Calu3 (cell line): ENCODE results near the gene NOP56. TPM values are rescaled to one million over a fixed set of nuclear protein-coding genes. Genes with fewer than 3 reads are reported as not detected.
"Not testable (repeated sequence)": the region's sequence is repeated elsewhere in the genome, so short reads cannot be mapped to it uniquely, and the experiment has no call there.

Source experiments
- BruUV-seq: library from RNA; stranded (reverse); fragments of 400-500 nt; replicated peaks from 2 replicates; lab custom pipeline; 2021; lab: Mats Ljungman, UMichigan
- CTCF ChIA-PET: fragments of 300-600 bp; sonication (Branson Sonifier 250); formaldehyde crosslinking; loops from one replicate; lab custom pipeline; 2022; ENCODE audit warnings: antibody characterized with exemption; lab: Charles Lee
- DNase-seq: peaks from one replicate; pipeline ENCODE4 v3.0.0; 2022
- H3K27ac Mint-ChIP-seq: one replicate; pipeline ENCODE4 v1.8.0; 2022; ENCODE audit warnings: mixed read lengths; ENCODE audit not compliant: unreplicated experiment
- H3K27me3 Mint-ChIP-seq: one replicate; pipeline ENCODE4 v1.8.0; 2022; ENCODE audit warnings: mixed read lengths; ENCODE audit not compliant: unreplicated experiment
- H3K36me3 Mint-ChIP-seq: one replicate; pipeline ENCODE4 v1.8.0; 2022; ENCODE audit warnings: mild to moderate bottlenecking, moderate library complexity, mixed read lengths; ENCODE audit not compliant: insufficient read depth, unreplicated experiment
- H3K4me1 Mint-ChIP-seq: one replicate; pipeline ENCODE4 v1.8.0; 2022; ENCODE audit warnings: mild to moderate bottlenecking, low read depth, mixed read lengths; ENCODE audit not compliant: unreplicated experiment
- H3K4me3 Mint-ChIP-seq: one replicate; pipeline ENCODE4 v1.8.0; 2022; ENCODE audit warnings: mild to moderate bottlenecking, low read depth, moderate library complexity, mixed read lengths; ENCODE audit not compliant: unreplicated experiment
- H3K9me3 Mint-ChIP-seq: one replicate; pipeline ENCODE4 v1.8.0; 2022; ENCODE audit warnings: low read depth, mixed read lengths; ENCODE audit not compliant: unreplicated experiment
- CTCF ChIP-seq: fragments of 200-600 bp; IDR thresholded peaks from one replicate; pipeline ENCODE4 v1.8.0; 2022; ENCODE audit warnings: antibody characterized with exemption; ENCODE audit not compliant: unreplicated experiment
- intact Hi-C: fragments of 100-400 bp; cut with micrococcal nuclease; formaldehyde crosslinking; loops from one replicate; pipeline ENCODE4 v1.10.0; 2022; ENCODE audit not compliant: unreplicated experiment
- total RNA-seq: library from RNA; stranded (reverse); gene quantifications from 2 replicates; pipeline ENCODE4 v1.2.3, GENCODE V29; 2022

NOP56 gene
- total RNA-seq, 1 experiment from 2014 or later, result 303 TPM

GRCh38 chr20:2694008-2694471, 41.6 kb downstream of the NOP56 start:
- DNase-seq, result no peak
- Mint-ChIP-seq H3K27me3 (peaks cover 71% of the 10 kb centered on the region), H3K9me3 (no peaks in the 10 kb centered on the region), H3K36me3 (peaks cover 13% of the 10 kb centered on the region), H3K4me1 (peaks cover 12% of the 10 kb centered on the region), H3K27ac (no peak overlapping the region), H3K4me3 (no peak overlapping the region)
- TF ChIP-seq CTCF, result no peak
- CTCF ChIA-PET, result no interaction called here
- intact Hi-C loops, result no loop called here
- BruUV-seq, result no TSS peak

GRCh38 chr20:2694519-2694918, 42.1 kb downstream of the NOP56 start:
- Mint-ChIP-seq H3K27me3 (peaks cover 70% of the 10 kb centered on the region), H3K27ac (no peak overlapping the region), H3K9me3 (no peaks in the 10 kb centered on the region), H3K4me3 (no peak overlapping the region), H3K4me1 (peaks cover 12% of the 10 kb centered on the region), H3K36me3 (peaks cover 13% of the 10 kb centered on the region)
- CTCF ChIA-PET, result no interaction called here
- no peak for DNase-seq
- intact Hi-C loops, result no loop called here
- BruUV-seq, result no TSS peak
- no peak for TF ChIP-seq CTCF

- no TSS peak for BruUV-seq
- H3K27me3 Mint-ChIP-seq, result peaks cover 69% of the 10 kb centered on the region
- CTCF ChIA-PET, result no interaction called here
- intact Hi-C loops, result no loop called here
- no peaks in the 10 kb centered on the region for H3K9me3 Mint-ChIP-seq
- no peak for DNase-seq
- no peak overlapping the region for H3K4me3 Mint-ChIP-seq
- TF ChIP-seq CTCF, result no peak
- peaks cover 12% of the 10 kb centered on the region for H3K4me1 Mint-ChIP-seq
- H3K36me3 Mint-ChIP-seq, result peaks cover 13% of the 10 kb centered on the region
- no peak overlapping the region for H3K27ac Mint-ChIP-seq
These were observed 43.0 kb downstream of the NOP56 start for GRCh38 chr20:2695206-2695983.

GRCh38 chr20:2695984-2696525, 43.6 kb downstream of the NOP56 start:
- H3K4me3 Mint-ChIP-seq, BruUV-seq, intact Hi-C loops, H3K27ac Mint-ChIP-seq, CTCF ChIA-PET, DNase-seq, H3K9me3 Mint-ChIP-seq: not testable (repeated sequence)
- peaks cover 69% of the 10 kb centered on the region for H3K27me3 Mint-ChIP-seq
- peaks cover 13% of the 10 kb centered on the region for H3K36me3 Mint-ChIP-seq
- H3K4me1 Mint-ChIP-seq, result peaks cover 12% of the 10 kb centered on the region

GRCh38 chr20:2696646-2697045, 44.2 kb downstream of the NOP56 start:
- TF ChIP-seq CTCF, result no peak
- Mint-ChIP-seq H3K4me3 (no peak overlapping the region), H3K4me1 (peaks cover 7% of the 10 kb centered on the region), H3K27me3 (peaks cover 65% of the 10 kb centered on the region), H3K27ac (no peak overlapping the region), H3K36me3 (peaks cover 8% of the 10 kb centered on the region), H3K9me3 (no peaks in the 10 kb centered on the region)
- BruUV-seq, result no TSS peak
- intact Hi-C loops, result no loop called here
- CTCF ChIA-PET, result no interaction called here
- no peak for DNase-seq
